ENCODE measurements around the gene DHX35. TPM values are rescaled to one million over a fixed set of nuclear protein-coding genes. Genes with fewer than 3 reads are reported as not detected.
A peak's percentile ranks its signal among the peaks of the same experiment; 100 is the strongest.

DHX35 gene
- total RNA-seq, 6 experiments from 2014 or later: 3.2 to 7.5 (median 4.8) TPM

DNA sequence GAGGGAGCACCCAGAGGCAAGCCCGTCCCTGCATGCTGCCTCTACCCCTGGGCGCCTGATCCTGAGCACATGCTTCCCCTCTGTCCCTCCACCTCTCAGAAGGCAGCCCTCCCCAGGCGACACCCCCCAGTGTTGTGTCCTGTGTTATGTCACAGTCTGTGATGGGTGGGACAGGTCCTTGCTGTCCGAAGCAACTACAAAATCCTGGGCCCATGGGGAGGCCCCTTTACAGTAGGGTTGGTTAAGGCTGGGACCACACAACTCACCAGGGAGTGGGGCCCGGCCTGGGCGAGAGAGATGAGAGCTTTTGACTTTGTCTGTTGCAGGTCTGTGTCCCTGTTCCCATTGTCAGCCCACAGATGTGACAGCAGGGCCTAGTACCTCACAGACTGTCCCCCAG lies 78.0 kb downstream of the DHX35 start:
- intact Hi-C loops (cut with DNase I): no loop called here
- Histone ChIP-seq H3K27ac (no peak overlapping the region), H3K9me3 (no peaks in the 10 kb centered on the region), H3K4me3 (no peak overlapping the region), H3K4me1 (no peaks in the 10 kb centered on the region), H3K27me3 (no peaks in the 10 kb centered on the region), H3K36me3 (peaks cover 0 to 39% (median 11%) of the 10 kb centered on the region in 4 donors)
- DNase-seq (no peak), ATAC-seq (peak in 1 of 4 donors; percentile 29)
- TF ChIP-seq, protein P1, sequence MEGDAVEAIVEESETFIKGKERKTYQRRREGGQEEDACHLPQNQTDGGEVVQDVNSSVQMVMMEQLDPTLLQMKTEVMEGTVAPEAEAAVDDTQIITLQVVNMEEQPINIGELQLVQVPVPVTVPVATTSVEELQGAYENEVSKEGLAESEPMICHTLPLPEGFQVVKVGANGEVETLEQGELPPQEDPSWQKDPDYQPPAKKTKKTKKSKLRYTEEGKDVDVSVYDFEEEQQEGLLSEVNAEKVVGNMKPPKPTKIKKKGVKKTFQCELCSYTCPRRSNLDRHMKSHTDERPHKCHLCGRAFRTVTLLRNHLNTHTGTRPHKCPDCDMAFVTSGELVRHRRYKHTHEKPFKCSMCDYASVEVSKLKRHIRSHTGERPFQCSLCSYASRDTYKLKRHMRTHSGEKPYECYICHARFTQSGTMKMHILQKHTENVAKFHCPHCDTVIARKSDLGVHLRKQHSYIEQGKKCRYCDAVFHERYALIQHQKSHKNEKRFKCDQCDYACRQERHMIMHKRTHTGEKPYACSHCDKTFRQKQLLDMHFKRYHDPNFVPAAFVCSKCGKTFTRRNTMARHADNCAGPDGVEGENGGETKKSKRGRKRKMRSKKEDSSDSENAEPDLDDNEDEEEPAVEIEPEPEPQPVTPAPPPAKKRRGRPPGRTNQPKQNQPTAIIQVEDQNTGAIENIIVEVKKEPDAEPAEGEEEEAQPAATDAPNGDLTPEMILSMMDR (IDR thresholded peaks at IDR 0.05): no peak
- no peak for TF ChIP-seq POLR2A (IDR thresholded peaks at IDR 0.05)
- WGBS (ENCODE audit: insufficient coverage, low coverage, low lambda C conversion rate, missing lambda C conversion rate): 100% methylated on average over 1 of the region's 6 CpGs

DNA sequence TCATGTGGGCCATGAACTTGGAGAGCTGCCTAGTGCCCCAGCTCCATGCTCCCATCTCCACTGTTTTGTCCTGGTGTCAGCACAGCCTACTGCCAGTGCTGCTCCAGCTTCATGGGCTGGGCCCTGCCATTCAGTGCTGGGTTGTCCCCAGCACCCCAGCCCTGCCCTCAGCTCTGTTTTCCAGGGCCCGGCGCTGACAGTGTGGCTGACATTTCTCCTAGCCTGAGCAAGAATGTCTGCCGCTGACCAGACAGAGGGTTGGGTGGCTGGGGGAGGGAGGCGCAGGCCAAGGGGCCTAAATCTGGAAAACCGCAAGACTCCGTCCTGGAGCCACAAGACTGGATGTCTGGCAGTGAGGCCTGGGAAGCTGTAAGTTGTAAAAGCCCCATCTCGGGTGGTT lies 78.9 kb downstream of the DHX35 start:
- ATAC-seq (no peak), DNase-seq (no peak)
- no peak overlapping the region for H3K4me3 ChIP-seq
- H3K4me1 ChIP-seq: no peaks in the 10 kb centered on the region
- 100% methylated on average over 4 of the region's 7 CpGs for WGBS (ENCODE audit: insufficient coverage, low coverage, low lambda C conversion rate, missing lambda C conversion rate)
- intact Hi-C loops (cut with DNase I): no loop called here
- peaks cover 0 to 30% (median 9%) of the 10 kb centered on the region in 4 donors for H3K36me3 ChIP-seq
- no peaks in the 10 kb centered on the region for H3K27me3 ChIP-seq
- H3K27ac ChIP-seq: no peak overlapping the region
- no peak for TF ChIP-seq POLR2A (IDR thresholded peaks at IDR 0.05)
- TF ChIP-seq, protein P1 (IDR thresholded peaks at IDR 0.05): no peak
- H3K9me3 ChIP-seq: no peaks in the 10 kb centered on the region

DNA sequence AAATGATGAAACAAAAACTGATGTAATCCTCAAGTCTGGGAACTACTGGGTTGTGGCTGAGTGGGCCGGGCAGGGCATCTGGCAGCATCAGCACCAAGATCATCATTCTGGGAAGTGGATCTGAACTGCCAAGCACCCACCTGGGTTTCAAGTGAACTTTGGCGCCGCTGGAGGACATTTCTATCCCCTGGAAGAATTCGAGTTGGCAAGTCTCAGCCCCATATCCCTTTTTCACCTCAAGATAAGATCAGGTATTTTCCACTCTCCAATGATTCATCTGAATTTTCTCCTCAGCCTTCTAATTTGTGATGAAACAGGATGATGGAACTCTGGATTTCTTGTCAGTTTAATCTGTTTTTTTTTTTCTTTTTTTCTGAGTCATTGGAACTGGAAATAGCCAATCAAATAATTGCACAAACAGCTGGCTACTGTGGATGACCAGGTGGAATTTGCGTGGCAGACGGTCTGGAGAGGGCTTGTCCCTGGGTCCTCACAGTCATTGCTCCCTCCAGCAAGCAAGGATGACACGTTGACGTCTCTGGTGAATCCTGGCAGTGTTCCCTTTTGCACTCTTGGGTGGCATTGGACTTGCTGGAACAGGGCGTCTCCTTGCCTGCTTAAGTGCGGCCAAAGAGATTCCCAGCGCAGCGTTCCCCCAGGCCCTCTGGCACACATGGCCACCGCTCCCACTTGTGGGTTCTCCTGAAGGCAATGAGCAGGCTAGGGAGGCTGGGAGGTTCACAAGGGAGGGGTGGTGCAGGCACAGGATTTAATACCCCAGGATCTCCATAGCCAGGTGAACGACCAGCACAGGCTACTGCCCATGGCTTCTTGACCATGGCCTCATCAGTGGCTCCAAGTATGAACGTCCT lies 80.4 kb downstream of the DHX35 start:
- no peak for DNase-seq
- Histone ChIP-seq H3K4me1 (no peaks in the 10 kb centered on the region), H3K27me3 (no peaks in the 10 kb centered on the region), H3K27ac (no peak overlapping the region), H3K36me3 (peaks cover 0 to 24% (median 8%) of the 10 kb centered on the region in 4 donors), H3K4me3 (no peak overlapping the region), H3K9me3 (no peaks in the 10 kb centered on the region)
- TF ChIP-seq, protein P1 (IDR thresholded peaks at IDR 0.05): no peak
- ATAC-seq: no peak
- 87% methylated on average over 6 of the region's 15 CpGs for WGBS (ENCODE audit: insufficient coverage, low coverage, low lambda C conversion rate, missing lambda C conversion rate)
- intact Hi-C loops (cut with DNase I): no loop called here

DNA sequence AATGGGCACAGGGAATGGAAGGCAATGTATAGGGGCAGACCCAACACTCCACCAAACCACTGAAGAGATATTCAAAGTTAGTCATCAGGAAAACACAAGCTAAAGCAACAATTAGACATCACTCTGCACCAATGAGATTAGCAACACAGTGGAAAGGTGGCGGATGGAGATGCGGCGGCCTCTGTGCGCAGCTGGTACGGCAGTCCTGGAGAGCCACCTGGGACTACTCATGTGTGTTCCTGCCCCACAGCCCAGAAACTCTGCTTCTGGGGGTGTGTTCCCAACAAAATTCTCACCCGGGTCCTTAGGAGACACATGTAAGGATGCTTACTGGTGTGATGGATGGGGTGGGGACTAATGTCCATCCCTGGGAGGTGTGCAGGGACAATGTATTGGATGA lies 82.4 kb downstream of the DHX35 start:
- TF ChIP-seq, protein P1 (IDR thresholded peaks at IDR 0.05): no peak
- TF ChIP-seq POLR2A (IDR thresholded peaks at IDR 0.05): no peak
- peaks cover 0 to 7% (median 4%) of the 10 kb centered on the region in 4 donors for H3K36me3 ChIP-seq
- intact Hi-C loops (cut with DNase I): no loop called here

More for the DNA sequence above, 82.4 kb downstream of the DHX35 start:
- no CpG with 5 or more reads among the region's 6 CpGs for WGBS (ENCODE audit: insufficient coverage, low coverage, low lambda C conversion rate, missing lambda C conversion rate)
- H3K27me3 ChIP-seq: no peaks in the 10 kb centered on the region
- no peak overlapping the region for H3K27ac ChIP-seq
- H3K4me1 ChIP-seq: peaks cover 0 to 3% (median 0%) of the 10 kb centered on the region in 4 donors
- DNase-seq: no peak
- H3K4me3 ChIP-seq: no peak overlapping the region
- no peak for ATAC-seq
- no peaks in the 10 kb centered on the region for H3K9me3 ChIP-seq
